ENCODE results near the gene KBTBD7.
"Not testable (repeated sequence)": the region's sequence is repeated elsewhere in the genome, so short reads cannot be mapped to it uniquely, and the experiment has no call there.

The KBTBD7 gene

DNA sequence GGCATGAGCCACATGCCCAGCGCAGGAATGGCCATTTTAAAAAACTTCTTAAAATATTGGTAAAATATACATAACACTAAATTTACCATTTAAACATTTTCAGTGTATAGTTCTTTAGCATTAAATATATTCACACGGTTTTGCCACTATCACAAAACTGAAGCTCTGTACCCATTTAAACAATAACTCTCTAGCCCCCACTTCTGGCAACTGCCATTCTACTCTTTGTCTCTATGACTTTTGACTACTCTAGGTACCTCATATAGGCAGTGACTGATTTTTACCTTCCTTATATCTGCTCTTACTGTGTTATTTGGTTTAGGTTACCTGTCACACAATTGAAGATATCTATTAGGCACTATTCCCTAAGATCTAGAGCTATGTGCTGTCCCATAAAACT is 2.3 kb upstream of the KBTBD7 start:
- no peak for DNase-seq (ENCODE audit: low read depth in 1 of 2, low spot score in 1 of 2)

DNA sequence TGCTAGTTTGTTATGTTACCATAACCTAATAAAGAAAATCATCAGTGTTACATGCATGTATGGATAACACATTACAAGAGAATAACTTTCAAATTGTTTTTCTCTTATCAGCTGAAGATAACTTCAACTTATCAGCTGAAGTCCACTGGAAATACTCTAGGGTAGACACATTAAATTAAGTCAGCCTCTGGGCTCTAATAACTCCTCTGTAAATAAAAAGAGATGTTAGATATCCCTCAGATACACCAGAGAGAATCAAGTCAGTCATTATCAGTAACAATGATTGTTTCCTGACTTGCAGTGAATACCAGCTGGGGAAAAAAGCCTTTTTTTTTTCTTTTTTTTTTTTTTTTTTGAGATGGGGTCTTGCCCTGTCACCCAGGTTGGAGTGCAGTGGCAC is 1.6 kb upstream of the KBTBD7 start:
- no peak for DNase-seq (ENCODE audit: low read depth in 1 of 2, low spot score in 1 of 2)

- no peak for DNase-seq (ENCODE audit: low read depth in 1 of 2, low spot score in 1 of 2)
Observed at GRCh38 chr13:41193469-41193868, 900 bp downstream of the KBTBD7 start.

GRCh38 chr13:41188584-41188983 is 5.8 kb downstream of the KBTBD7 start:
- DNase-seq (ENCODE audit: low read depth in 1 of 2, low spot score in 1 of 2) = no peak

GRCh38 chr13:41186481-41186880 is 7.9 kb downstream of the KBTBD7 start:
- DNase-seq (ENCODE audit: low read depth in 1 of 2, low spot score in 1 of 2) = no peak

- DNase-seq (ENCODE audit: low read depth in 1 of 2, low spot score in 1 of 2) = no peak
Observed at GRCh38 chr13:41182231-41182630, 12.1 kb downstream of the KBTBD7 start.

DNA sequence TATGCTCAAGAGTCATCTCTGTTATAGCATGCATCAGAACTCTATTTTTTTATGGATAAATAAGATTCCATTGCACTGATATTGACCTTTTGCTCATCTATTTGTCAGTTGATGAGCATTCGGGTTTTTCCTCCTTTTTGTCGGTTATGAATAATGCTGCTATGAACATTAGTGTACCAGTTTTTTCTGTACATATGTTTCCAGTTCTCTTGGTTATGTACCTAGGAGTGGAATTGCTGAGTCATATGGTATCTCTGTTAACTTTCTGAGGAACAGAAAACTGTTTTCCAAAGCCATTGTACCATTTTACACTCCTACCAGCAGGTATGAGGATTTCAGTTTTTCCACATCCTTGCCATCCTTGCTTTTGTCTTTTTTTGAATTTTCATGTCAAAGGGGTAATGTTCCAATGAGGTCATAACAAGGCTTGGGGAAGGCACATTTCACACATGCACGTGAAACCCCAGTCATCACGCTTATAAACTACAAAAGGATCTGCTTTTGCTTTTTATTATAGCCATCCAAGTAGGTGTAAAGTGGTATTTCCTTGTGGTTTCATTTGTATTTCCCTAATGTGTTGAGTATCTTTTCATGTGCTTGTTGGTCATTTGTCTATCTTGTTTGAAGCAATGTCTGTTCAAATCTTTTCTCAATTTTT is 14.6 kb downstream of the KBTBD7 start:
- DNase-seq (ENCODE audit: low read depth in 1 of 2, low spot score in 1 of 2) = no peak

GRCh38 chr13:41178040-41178439 is 16.3 kb downstream of the KBTBD7 start:
- no peak for DNase-seq (ENCODE audit: low read depth in 1 of 2, low spot score in 1 of 2)

DNA sequence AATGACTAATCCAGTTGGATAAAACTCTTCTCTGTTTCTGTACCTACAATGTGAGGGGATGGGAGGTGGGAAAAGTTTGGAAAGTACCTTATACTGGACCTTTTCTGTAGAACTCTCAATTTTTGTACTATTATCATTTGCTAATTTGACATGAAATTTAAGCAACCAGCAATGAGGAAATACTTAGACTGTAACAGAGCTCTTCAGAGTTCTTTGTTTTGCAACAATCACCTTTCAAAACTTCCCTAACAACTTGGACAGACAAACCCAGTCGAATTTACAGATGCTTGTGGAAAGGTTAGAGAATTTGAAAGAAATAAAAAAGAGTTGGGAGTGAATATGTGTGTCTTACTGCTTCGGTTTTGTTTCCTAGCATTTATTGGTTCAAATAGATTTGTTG is 16.8 kb downstream of the KBTBD7 start:
- no peak for DNase-seq (ENCODE audit: low read depth in 1 of 2, low spot score in 1 of 2)

DNA sequence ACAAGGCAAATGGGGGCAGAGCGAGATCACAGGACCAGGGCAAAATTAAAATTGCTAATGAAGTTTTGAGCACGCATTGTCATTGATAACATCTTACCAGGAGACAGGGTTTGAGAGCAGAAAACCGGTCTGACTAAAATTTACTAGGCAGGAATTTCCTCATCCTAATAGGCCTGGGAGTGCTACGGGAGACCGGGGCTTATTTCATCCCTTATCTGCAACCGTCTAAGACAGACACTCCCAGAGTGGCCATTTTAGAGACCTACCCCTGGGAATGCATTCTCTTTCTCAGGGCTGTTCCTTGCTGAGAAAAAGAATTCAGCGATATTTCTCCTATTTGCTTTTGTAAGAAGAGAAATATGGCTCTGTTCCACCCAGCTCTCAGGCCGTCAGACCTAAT is 18.8 kb downstream of the KBTBD7 start:
- DNase-seq (ENCODE audit: low read depth in 1 of 2, low spot score in 1 of 2) = not testable (repeated sequence)

GRCh38 chr13:41162151-41162550 is 32.2 kb downstream of the KBTBD7 start:
- DNase-seq (ENCODE audit: low read depth in 1 of 2, low spot score in 1 of 2) = no peak

DNA sequence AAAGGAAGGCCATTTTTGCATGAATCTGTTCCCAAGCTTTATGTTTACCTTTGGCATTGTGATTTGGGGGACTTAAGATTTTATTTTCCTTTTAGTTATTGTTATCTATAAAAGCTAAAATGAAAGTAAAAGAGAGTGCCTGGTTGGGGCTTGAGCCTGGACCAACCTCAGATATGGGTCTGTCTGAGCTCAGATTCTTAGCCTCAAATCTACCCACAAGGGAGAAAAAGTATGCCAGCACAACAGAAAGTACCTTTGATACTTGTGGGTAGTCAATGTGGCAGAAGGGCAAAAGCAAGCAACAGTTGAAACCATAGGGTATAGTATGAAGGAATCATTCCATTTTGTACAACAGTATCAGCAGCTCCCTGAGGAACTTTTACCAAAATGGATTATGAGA is 35.2 kb downstream of the KBTBD7 start:
- no peak for DNase-seq (ENCODE audit: low read depth in 1 of 2, low spot score in 1 of 2)

GRCh38 chr13:41157048-41157717 is 37.2 kb downstream of the KBTBD7 start:
- no peak for DNase-seq (ENCODE audit: low read depth in 1 of 2, low spot score in 1 of 2)

DNA sequence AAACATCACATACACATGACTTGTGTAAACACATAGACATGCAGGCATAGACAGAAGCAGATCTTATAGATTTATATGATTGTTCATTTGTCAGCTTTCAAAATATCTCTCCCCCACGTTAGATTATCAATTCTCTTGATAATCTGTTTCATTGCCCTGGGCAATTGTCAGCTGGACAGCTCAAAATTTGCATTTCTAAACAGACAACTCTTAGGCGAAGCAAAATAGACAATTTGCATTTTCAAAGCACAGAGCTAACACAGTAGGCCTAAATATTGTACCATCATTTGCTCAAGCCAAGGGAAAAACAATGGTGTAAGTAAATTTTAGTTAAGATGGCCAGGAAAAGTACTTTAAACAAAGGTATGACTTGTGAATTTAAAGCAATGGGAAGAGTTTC is 37.7 kb downstream of the KBTBD7 start:
- DNase-seq (ENCODE audit: low read depth in 1 of 2, low spot score in 1 of 2) = no peak

- no peak for DNase-seq (ENCODE audit: low read depth in 1 of 2, low spot score in 1 of 2)
Observed at GRCh38 chr13:41154042-41154441, 40.3 kb downstream of the KBTBD7 start.

DNA sequence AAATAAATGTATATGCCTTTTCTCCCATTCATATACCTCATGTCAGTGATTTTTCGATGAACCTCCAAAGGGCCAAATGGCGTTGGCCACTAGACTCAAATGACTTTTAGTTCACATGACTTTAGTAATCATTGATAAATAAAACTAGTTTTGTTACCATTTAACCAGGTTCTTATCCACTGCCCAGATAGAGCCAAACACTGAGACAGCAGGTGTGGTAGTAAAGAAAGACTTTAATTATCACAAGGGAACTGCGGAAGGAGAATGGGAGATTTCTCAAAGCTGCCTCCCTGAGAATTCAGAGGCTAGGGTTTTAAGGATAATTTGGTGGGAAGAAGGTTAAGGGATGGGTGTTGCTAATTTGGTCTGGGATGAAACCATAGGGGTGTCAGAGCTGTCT is 42.4 kb downstream of the KBTBD7 start:
- DNase-seq (ENCODE audit: low read depth in 1 of 2, low spot score in 1 of 2) = no peak

- no peak for DNase-seq (ENCODE audit: low read depth in 1 of 2, low spot score in 1 of 2)
Observed at GRCh38 chr13:41150058-41150457, 44.3 kb downstream of the KBTBD7 start.

DNA sequence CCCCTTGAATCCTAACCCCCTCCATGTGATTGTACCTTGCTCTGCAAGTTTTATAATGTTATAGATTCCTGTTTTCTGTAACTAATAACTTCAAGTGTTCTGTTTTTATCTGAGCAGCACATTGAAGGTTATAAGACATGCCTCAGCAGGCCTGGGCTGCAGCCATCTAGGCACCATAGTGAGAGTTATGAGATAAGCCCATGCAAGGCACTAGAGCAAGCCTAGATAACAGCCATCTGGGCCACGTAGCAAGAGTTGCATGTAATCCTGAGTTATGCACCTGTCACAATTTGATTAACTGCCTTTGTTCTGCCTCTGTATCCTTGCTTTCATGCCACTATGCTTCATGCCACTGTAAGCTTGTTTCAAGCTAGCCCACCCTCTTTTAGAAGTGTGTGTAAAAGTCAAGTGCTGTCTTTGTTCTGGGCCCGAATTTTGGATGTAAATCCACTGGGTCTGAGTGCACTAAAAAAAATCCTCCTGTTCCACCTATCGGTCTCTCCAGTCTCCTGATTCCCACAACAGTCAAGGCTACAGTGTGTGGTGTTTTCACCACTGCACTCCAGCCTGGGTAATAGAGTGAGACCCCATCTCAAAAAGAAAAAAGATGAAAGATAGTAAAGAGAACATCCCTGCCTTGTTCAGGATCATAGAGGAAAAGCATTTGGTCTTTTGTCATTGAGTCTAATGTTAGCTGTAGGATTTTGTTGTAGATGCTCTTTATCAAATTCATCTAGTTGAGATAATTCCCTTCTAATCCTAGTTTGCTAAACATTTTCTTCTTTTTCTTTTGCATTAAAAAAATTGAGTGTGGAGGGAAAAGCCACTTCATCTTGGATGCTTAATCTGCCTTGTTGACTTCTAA is 45.7 kb downstream of the KBTBD7 start:
- DNase-seq (ENCODE audit: low read depth in 1 of 2, low spot score in 1 of 2) = no peak

DNA sequence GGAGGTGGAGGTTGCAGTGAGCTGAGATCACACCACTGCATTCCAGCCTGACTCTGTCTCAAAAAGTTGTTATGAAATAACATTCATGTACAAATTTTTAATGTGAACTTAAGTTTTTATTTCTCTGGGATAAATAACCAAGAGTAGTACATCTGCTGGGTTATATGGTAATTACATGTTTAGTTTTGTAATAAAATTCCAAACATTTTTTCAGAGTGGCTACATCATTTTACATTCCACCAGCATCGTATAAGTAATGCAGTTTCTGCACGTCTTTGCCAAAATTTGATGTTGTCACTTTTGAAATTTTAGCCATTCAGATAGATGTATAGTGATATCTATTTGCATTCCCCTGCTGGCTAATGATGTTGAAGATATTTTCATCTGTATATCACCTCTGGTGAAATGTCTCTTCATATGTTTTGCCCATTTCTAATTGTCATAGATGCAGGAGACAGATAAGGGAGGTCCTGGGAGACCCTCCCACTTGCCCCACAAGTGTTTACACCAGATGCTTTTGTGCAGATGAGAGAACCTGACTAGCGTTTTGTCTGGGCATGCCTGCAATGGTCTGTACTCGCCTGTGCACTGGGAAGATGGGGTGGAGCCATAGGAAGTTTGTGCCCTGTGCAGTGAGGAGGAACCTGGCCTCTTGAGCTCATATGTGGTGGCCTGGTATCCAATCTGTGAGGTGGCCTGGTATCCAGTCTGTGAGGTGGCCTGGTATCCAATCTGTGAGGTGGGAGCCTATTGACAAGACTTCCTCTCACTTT is 49.0 kb downstream of the KBTBD7 start:
- no peak for DNase-seq (ENCODE audit: low read depth in 1 of 2, low spot score in 1 of 2)

DNA sequence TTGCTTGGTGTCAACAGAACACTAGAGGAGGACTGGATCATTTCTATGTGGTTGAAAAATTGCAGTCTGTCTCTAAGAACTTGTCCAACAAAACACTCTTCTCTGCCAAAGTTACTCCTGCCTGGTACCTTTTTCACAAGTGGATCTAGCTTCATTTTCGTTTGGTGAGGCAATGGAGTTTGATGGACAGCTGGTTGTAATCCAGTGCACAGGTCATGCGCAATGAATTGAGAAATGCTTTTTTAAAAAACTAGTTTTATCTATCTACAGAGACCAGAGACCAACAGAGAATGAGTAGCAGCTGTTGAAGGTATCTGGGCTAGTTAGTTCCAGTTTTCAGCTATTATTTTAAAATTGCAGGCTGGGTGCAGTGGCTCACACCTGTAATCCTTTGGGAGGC is 49.8 kb downstream of the KBTBD7 start:
- DNase-seq (ENCODE audit: low read depth in 1 of 2, low spot score in 1 of 2) = no peak

Data from activated T-helper 1 cell treated with anti-CD3 and anti-CD28 coated beads, Interleukin-2, amount 50 U/mL, for 16 hours (primary cell).